Prostate gland (tissue), 2 donors: Measurements from ENCODE around the gene SNX3. TPM values are rescaled to one million over a fixed set of nuclear protein-coding genes. Genes with fewer than 3 reads are reported as not detected.

Experiments used
- DNase-seq: peaks from one replicate; pipeline ENCODE4 v3.0.0-alpha.2; 2019; ENCODE audit warnings: low spot score
- H3K27ac ChIP-seq, 2 donors: fragments of 200-600 bp; sonication (generic); 2 replicates each; pipeline ENCODE4 v1.5.1; 2017 to 2019
- H3K27me3 ChIP-seq: fragments of 200-600 bp; sonication (generic); replicated peaks from 2 replicates; pipeline ENCODE4 v1.5.1; 2019; ENCODE audit not compliant: insufficient read depth
- H3K36me3 ChIP-seq, 2 donors: fragments of 200-600 bp; sonication (generic); 1 replicate in 1 of 2; 2 replicates in 1 of 2; pipeline versions ENCODE4 v1.5.1 to v1.8.1; 2017 to 2019
- H3K4me1 ChIP-seq: fragments of 200-600 bp; sonication (generic); replicated peaks from 2 replicates; pipeline ENCODE4 v1.5.1; 2019
- H3K4me3 ChIP-seq, 2 donors: fragments of 200-600 bp; sonication (generic); 2 replicates each; pipeline ENCODE4 v1.5.1; 2017 to 2019
- H3K9me3 ChIP-seq: fragments of 200-600 bp; sonication (generic); 2 replicates; pipeline ENCODE4 v1.5.1; 2017
- POLR2A ChIP-seq: fragments of 450-650 bp; IDR thresholded peaks from one replicate; pipeline ENCODE4 v1.6.1; 2016; ENCODE audit warnings: antibody characterized with exemption, mild to moderate bottlenecking
- POLR2AphosphoS5 ChIP-seq: sonication (generic); formaldehyde crosslinking; IDR thresholded peaks from one replicate; pipeline ENCODE4 v1.6.1; 2017; ENCODE audit warnings: antibody characterized with exemption
- WGBS: methylation state at CpG from one replicate; pipeline ENCODE4 v1.1.5; 2018; 5-methylcytosine and 5-hydroxymethylcytosine counted together
- intact Hi-C: fragments of 100-400 bp; cut with DNase I; formaldehyde crosslinking; loops from one replicate; pipeline ENCODE4 v1.14.2; 2022
- total RNA-seq, 2 donors: library from RNA; depleted of rRNA; stranded (reverse); fragments of >200 nt; gene quantifications; one replicate each; pipeline ENCODE4 v1.1.0, GENCODE V29; 2016
- TF ChIP-seq, protein P1 (sequence below), 4 experiments: fragments of 200-600 bp in 2 of 4; fragments of 450-650 bp in 2 of 4; sonication (generic) in 2 of 4; IDR thresholded peaks; 1 replicate in 3 of 4; 2 replicates in 1 of 4; pipeline ENCODE4 v1.5.1; 2016 to 2019; ENCODE audit warnings: antibody characterized with exemption in 4 of 4, mild to moderate bottlenecking in 2 of 4, moderate library complexity in 2 of 4

SNX3 gene
- total RNA-seq, 2 donors from 2014 or later, result 93.3 to 93.6 TPM

DNA sequence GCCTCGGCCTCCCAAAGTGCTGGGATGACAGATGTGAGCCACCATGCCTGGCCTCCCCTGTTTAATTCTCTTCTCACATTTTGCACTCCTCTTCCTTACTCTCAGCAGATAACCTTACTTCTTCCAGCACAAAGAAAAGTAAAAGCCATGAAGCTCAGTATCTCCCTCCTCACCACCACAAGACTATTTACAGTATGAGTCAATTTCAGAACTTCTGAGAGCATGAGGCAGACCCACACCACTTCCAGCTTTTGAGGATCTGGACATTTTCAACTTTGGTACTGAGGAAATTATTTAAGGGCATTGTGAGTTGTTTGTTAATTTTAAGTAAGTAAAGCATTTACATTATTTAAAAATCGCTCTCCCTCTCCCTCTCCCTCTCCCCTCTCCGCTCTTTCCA lies 8.0 kb upstream of the SNX3 start:
- 95% methylated on average over 3 of the region's 3 CpGs for WGBS
- intact Hi-C loops, result no loop called here

GRCh38 chr6:108263371-108263770 lies 2.5 kb upstream of the SNX3 start:
- no peak for DNase-seq
- Histone ChIP-seq H3K27ac (no peak overlapping the region), H3K4me3 (no peak overlapping the region), H3K4me1 (no peaks in the 10 kb centered on the region), H3K27me3 (no peaks in the 10 kb centered on the region), H3K9me3 (no peaks in the 10 kb centered on the region), H3K36me3 (no peaks in the 10 kb centered on the region)
- TF ChIP-seq, protein P1, sequence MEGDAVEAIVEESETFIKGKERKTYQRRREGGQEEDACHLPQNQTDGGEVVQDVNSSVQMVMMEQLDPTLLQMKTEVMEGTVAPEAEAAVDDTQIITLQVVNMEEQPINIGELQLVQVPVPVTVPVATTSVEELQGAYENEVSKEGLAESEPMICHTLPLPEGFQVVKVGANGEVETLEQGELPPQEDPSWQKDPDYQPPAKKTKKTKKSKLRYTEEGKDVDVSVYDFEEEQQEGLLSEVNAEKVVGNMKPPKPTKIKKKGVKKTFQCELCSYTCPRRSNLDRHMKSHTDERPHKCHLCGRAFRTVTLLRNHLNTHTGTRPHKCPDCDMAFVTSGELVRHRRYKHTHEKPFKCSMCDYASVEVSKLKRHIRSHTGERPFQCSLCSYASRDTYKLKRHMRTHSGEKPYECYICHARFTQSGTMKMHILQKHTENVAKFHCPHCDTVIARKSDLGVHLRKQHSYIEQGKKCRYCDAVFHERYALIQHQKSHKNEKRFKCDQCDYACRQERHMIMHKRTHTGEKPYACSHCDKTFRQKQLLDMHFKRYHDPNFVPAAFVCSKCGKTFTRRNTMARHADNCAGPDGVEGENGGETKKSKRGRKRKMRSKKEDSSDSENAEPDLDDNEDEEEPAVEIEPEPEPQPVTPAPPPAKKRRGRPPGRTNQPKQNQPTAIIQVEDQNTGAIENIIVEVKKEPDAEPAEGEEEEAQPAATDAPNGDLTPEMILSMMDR (IDR thresholded peaks at IDR 0.05), result no peak
- no peak for TF ChIP-seq POLR2A
- TF ChIP-seq POLR2AphosphoS5, result no peak
- 92% methylated on average over 2 of the region's 2 CpGs for WGBS
- intact Hi-C loops, result no loop called here

More for the DNA sequence above, 8.0 kb upstream of the SNX3 start:
- H3K36me3 ChIP-seq, result no peaks in the 10 kb centered on the region
- H3K27ac ChIP-seq, result no peak overlapping the region
- TF ChIP-seq POLR2AphosphoS5 (no peak), POLR2A (no peak)
- TF ChIP-seq, protein P1 (IDR thresholded peaks at IDR 0.05), result no peak
- no peak for DNase-seq
- H3K9me3 ChIP-seq, result no peaks in the 10 kb centered on the region
- H3K4me1 ChIP-seq, result no peaks in the 10 kb centered on the region
- no peak overlapping the region for H3K4me3 ChIP-seq
- H3K27me3 ChIP-seq, result no peaks in the 10 kb centered on the region

DNA sequence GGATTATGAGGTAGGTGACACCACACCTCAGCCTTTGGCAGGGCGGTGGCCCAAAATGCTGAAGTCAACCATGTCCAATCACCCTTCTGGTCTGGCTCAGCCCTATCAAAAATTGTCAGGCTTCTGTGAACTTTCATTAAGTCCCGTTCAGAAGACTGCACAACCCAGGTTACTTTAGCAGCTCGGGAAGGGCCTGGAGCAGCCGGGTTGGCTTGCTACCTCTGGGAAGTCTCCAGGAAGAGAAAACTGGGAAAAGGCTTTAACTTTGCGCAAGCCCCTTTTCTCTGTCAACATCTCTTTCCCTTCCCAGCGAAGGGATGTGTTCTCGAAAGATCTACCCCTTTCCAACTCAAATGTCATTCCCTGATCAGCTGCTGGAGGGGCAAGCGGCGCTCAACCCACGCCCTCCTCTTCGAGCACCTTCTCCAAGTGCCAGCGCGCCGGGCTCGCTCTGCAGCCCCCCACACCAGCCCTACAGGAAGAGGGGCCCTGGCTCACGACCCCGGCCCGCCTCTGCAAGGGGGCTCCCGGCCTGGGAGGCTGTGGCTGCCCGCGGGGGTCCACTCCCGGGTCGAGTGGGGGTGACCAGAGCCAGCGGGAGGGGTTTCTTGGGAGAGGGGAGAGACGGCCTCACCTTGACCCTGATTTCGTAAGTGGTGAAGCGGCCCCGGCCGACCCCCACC lies 573 bp downstream of the SNX3 start:
- Histone ChIP-seq H3K9me3 (no peaks in the 10 kb centered on the region), H3K4me3 (peak overlapping the region; percentile 96 to 100), H3K27me3 (no peaks in the 10 kb centered on the region), H3K4me1 (no peaks in the 10 kb centered on the region), H3K27ac (peak overlapping the region; percentile 98), H3K36me3 (no peaks in the 10 kb centered on the region)
- under 1% methylated on average over 28 of the region's 29 CpGs for WGBS
- intact Hi-C loops, result no loop called here
- peak; percentile 36 for DNase-seq
- TF ChIP-seq POLR2A (peak; percentile 20), POLR2AphosphoS5 (peak; percentile 67)
- TF ChIP-seq, protein P1 (IDR thresholded peaks at IDR 0.05), result no peak

DNA sequence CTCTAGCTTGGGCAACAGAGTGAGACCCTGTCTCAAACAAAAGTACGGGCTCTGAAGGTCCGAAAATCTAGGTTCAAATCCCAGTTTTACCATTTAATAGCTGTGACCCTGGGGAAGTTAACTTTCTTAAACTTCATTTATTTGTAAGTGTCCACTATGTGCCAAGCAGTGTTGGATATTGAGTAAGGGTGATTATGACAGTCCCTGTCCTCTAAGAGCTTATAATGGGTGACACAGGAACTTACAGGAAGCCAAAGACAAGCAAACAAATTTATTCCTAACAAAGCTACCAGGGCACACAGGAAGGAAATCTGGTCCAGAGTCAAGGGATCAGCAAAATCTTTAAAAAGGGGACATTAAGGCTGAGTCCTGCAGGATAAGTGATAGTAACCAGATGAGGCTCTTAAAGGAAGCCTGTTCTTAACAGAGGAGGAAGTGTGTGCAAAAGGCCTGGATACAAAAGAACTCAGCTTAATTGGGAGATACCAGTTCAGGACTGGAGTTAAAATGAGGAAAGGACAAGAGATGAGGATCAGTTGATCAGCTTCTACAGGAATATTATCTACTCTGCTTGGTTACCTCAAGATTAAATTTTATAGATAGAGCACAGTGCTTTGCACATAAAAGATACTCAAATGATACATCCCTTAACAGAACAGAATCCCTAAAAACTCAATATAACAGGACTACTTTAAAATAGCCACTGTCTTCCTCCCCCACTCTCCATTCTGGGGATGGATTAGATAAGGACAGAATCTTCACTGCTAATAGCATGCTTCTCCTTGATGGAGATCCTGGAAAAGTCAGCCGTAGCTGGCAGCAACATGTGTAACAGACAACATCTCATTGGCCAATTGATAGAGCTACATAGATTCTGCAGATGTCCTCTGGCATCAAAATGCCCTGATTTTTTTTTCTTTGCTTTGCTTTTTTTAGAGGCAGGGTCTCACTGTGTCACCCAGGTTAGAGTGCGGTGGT lies 6.1 kb downstream of the SNX3 start:
- no peaks in the 10 kb centered on the region for H3K9me3 ChIP-seq
- H3K36me3 ChIP-seq, result no peaks in the 10 kb centered on the region
- DNase-seq, result no peak
- no peaks in the 10 kb centered on the region for H3K4me1 ChIP-seq
- 93% methylated on average over 4 of the region's 4 CpGs for WGBS
- intact Hi-C loops, result no loop called here
- H3K27me3 ChIP-seq, result no peaks in the 10 kb centered on the region
- H3K27ac ChIP-seq, result no peak overlapping the region
- TF ChIP-seq POLR2A, result no peak
- no peak for TF ChIP-seq POLR2AphosphoS5
- TF ChIP-seq, protein P1 (IDR thresholded peaks at IDR 0.05), result no peak
- H3K4me3 ChIP-seq, result no peak overlapping the region
